Measurements from ENCODE around the gene NANOS2.

The NANOS2 gene

GRCh38 chr19:45886427-45887199, 28.0 kb downstream of the NANOS2 start:
- H2BK12ac ChIP-seq (ENCODE audit: low read length in 2 of 2): no peak overlapping the region
- peaks cover 14 to 37% of the 10 kb centered on the region in 2 experiments for H3K36me3 ChIP-seq (ENCODE audit: control insufficient read depth in 1 of 2, insufficient read depth in 2 of 2, low read depth in 1 of 2, low read length in 2 of 2)
- H2AK5ac ChIP-seq (ENCODE audit: low read length, severe bottlenecking): no peak overlapping the region
- H4K8ac ChIP-seq (ENCODE audit: low read length): peak overlapping the region; percentile 78
- H3K14ac ChIP-seq (ENCODE audit: low read length in 2 of 2): no peak overlapping the region
- DNase-seq: peak; percentile 97
- peak overlapping the region; percentile 53 for H2BK5ac ChIP-seq (ENCODE audit: low read depth, low read length, poor library complexity, severe bottlenecking)
- H3K23ac ChIP-seq (ENCODE audit: low read length in 2 of 2): no peak overlapping the region
- H3K9me3 ChIP-seq (ENCODE audit: control insufficient read depth, low read length): no peaks in the 10 kb centered on the region
- peak overlapping the region; percentile 80 to 88 for H3K4me3 ChIP-seq (ENCODE audit: insufficient read depth in 1 of 2, low read depth in 1 of 2, low read length in 2 of 2)
- 5% methylated on average over 27 of the region's 32 CpGs for WGBS
- H3K79me1 ChIP-seq (replicated peaks; ENCODE audit: low read length, poor library complexity, severe bottlenecking): peaks cover 19% of the 10 kb centered on the region
- H3K27ac ChIP-seq (ENCODE audit: low read length, poor library complexity, severe bottlenecking): peak overlapping the region; percentile 94
- peak overlapping the region; percentile 18 to 85 for H3K4ac ChIP-seq (ENCODE audit: low read depth in 1 of 2, low read length in 2 of 2)
- H3K18ac ChIP-seq (ENCODE audit: low read depth in 1 of 2, low read length in 2 of 2): peak overlapping the region; percentile 59 to 93
- peak overlapping the region; percentile 80 for H3K4me2 ChIP-seq (ENCODE audit: low read length, poor library complexity, severe bottlenecking)
- H3K9ac ChIP-seq (ENCODE audit: low read length): peak overlapping the region; percentile 99
- peaks cover 40% of the 10 kb centered on the region for H3K4me1 ChIP-seq (ENCODE audit: control insufficient read depth, insufficient read depth, low read depth, low read length)
- H2AFZ ChIP-seq (ENCODE audit: low read depth, low read length): peak overlapping the region; percentile 62
- no peak overlapping the region for H4K91ac ChIP-seq (ENCODE audit: low read length)
- no peaks in the 10 kb centered on the region for H3K27me3 ChIP-seq (ENCODE audit: control insufficient read depth in 1 of 2, insufficient read depth in 1 of 2, low read length in 2 of 2)
- peak overlapping the region; percentile 54 for H2BK120ac ChIP-seq (ENCODE audit: low read depth, low read length)
- H2BK15ac ChIP-seq (ENCODE audit: low read depth, poor library complexity, severe bottlenecking): no peak overlapping the region

GRCh38 chr19:45885556-45886426, 28.8 kb downstream of the NANOS2 start, which contains the start of gene IRF2BP1:
TSS of gene IRF2BP1 (minus strand) at chr19:45886141. CDS start at chr19:45885774, 367 bp downstream.
- Histone ChIP-seq H3K18ac (ENCODE audit: low read depth in 1 of 2, low read length in 2 of 2) (peak within 1 kb of the TSS; percentile 93 to 95), H3K36me3 (ENCODE audit: control insufficient read depth in 1 of 2, insufficient read depth in 2 of 2, low read depth in 1 of 2, low read length in 2 of 2) (peaks cover 14 to 29% of the 10 kb centered on the region in 2 experiments), H3K4me1 (ENCODE audit: control insufficient read depth, insufficient read depth, low read depth, low read length) (peaks cover 41% of the 10 kb centered on the region), H3K27ac (ENCODE audit: low read length, poor library complexity, severe bottlenecking) (peak within 1 kb of the TSS; percentile 94), H3K9ac (ENCODE audit: low read length) (peak within 1 kb of the TSS; percentile 99), H2BK12ac (ENCODE audit: low read length in 2 of 2) (peak within 1 kb of the TSS; percentile 70 to 92), H3K9me3 (ENCODE audit: control insufficient read depth, low read length) (no peaks in the 10 kb centered on the region), H3K27me3 (ENCODE audit: control insufficient read depth in 1 of 2, insufficient read depth in 1 of 2, low read length in 2 of 2) (no peaks in the 10 kb centered on the region), H4K91ac (ENCODE audit: low read length) (peak within 1 kb of the TSS; percentile 76), H4K8ac (ENCODE audit: low read length) (peak within 1 kb of the TSS; percentile 78), H2BK120ac (ENCODE audit: low read depth, low read length) (peak within 1 kb of the TSS; percentile 54), H2BK15ac (ENCODE audit: low read depth, poor library complexity, severe bottlenecking) (peak within 1 kb of the TSS; percentile 44), H3K4ac (ENCODE audit: low read depth in 1 of 2, low read length in 2 of 2) (peak within 1 kb of the TSS; percentile 46 to 85), H2AFZ (ENCODE audit: low read depth, low read length) (peak within 1 kb of the TSS; percentile 62), H2AK5ac (ENCODE audit: low read length, severe bottlenecking) (no peak within 1 kb of the TSS), H3K4me3 (ENCODE audit: insufficient read depth in 1 of 2, low read depth in 1 of 2, low read length in 2 of 2) (peak within 1 kb of the TSS; percentile 80 to 88), H3K79me1 (replicated peaks; ENCODE audit: low read length, poor library complexity, severe bottlenecking) (peaks cover 16% of the 10 kb centered on the region), H3K4me2 (ENCODE audit: low read length, poor library complexity, severe bottlenecking) (peak within 1 kb of the TSS; percentile 80), H2BK5ac (ENCODE audit: low read depth, low read length, poor library complexity, severe bottlenecking) (peak within 1 kb of the TSS; percentile 61), H3K14ac (ENCODE audit: low read length in 2 of 2) (peak within 1 kb of the TSS; percentile 15 to 91), H3K23ac (ENCODE audit: low read length in 2 of 2) (peak within 1 kb of the TSS in 1 of 2 experiments; percentile 90)
- peak; percentile 97 for DNase-seq
- WGBS: under 1% methylated on average over 67 of the region's 107 CpGs

GRCh38 chr19:45884682-45885555, 29.7 kb downstream of the NANOS2 start:
- 73% methylated on average over 71 of the region's 72 CpGs for WGBS
- Histone ChIP-seq H3K36me3 (ENCODE audit: control insufficient read depth in 1 of 2, insufficient read depth in 2 of 2, low read depth in 1 of 2, low read length in 2 of 2) (peaks cover 9 to 21% of the 10 kb centered on the region in 2 experiments), H3K14ac (ENCODE audit: low read length in 2 of 2) (peak overlapping the region in 1 of 2 experiments; percentile 66)

More at GRCh38 chr19:45884682-45885555, 29.7 kb downstream of the NANOS2 start:
- Histone ChIP-seq H3K4me2 (ENCODE audit: low read length, poor library complexity, severe bottlenecking) (peak overlapping the region; percentile 70), H4K91ac (ENCODE audit: low read length) (peak overlapping the region; percentile 76), H3K4me3 (ENCODE audit: insufficient read depth in 1 of 2, low read depth in 1 of 2, low read length in 2 of 2) (peak overlapping the region; percentile 80 to 88), H2BK5ac (ENCODE audit: low read depth, low read length, poor library complexity, severe bottlenecking) (peak overlapping the region; percentile 61), H2BK12ac (ENCODE audit: low read length in 2 of 2) (peak overlapping the region in 1 of 2 experiments; percentile 11), H3K9me3 (ENCODE audit: control insufficient read depth, low read length) (no peaks in the 10 kb centered on the region), H2BK120ac (ENCODE audit: low read depth, low read length) (no peak overlapping the region), H3K27me3 (ENCODE audit: control insufficient read depth in 1 of 2, insufficient read depth in 1 of 2, low read length in 2 of 2) (peaks cover 0 to 1% of the 10 kb centered on the region in 2 experiments), H3K27ac (ENCODE audit: low read length, poor library complexity, severe bottlenecking) (no peak overlapping the region), H3K9ac (ENCODE audit: low read length) (peak overlapping the region; percentile 99), H2AK5ac (ENCODE audit: low read length, severe bottlenecking) (no peak overlapping the region), H3K4me1 (ENCODE audit: control insufficient read depth, insufficient read depth, low read depth, low read length) (peaks cover 41% of the 10 kb centered on the region), H3K79me1 (replicated peaks; ENCODE audit: low read length, poor library complexity, severe bottlenecking) (peaks cover 16% of the 10 kb centered on the region), H3K4ac (ENCODE audit: low read depth in 1 of 2, low read length in 2 of 2) (peak overlapping the region in 1 of 2 experiments; percentile 47), H4K8ac (ENCODE audit: low read length) (no peak overlapping the region), H2BK15ac (ENCODE audit: low read depth, poor library complexity, severe bottlenecking) (peak overlapping the region; percentile 44), H2AFZ (ENCODE audit: low read depth, low read length) (no peak overlapping the region), H3K23ac (ENCODE audit: low read length in 2 of 2) (peak overlapping the region in 1 of 2 experiments; percentile 2), H3K18ac (ENCODE audit: low read depth in 1 of 2, low read length in 2 of 2) (no peak overlapping the region)
- DNase-seq: no peak
